Cardiac muscle cell (in vitro differentiated cells and primary cell): ENCODE results near the gene LIPG. TPM values are rescaled to one million over a fixed set of nuclear protein-coding genes. Genes with fewer than 3 reads are reported as not detected.

Experiments used
- DNase-seq, 2 donors: peaks; one replicate each; pipeline versions ENCODE4 v3.0.0 to v3.0.0-alpha.2; 2010 to 2017; ENCODE audit warnings: low read depth in 1 of 2, low spot score in 1 of 2
- H3K27ac ChIP-seq: fragments of 200-600 bp; sonication (generic); 2 replicates; pipeline ENCODE4 v1.5.1; 2016
- H3K27me3 ChIP-seq: fragments of 200-600 bp; sonication (generic); 2 replicates; pipeline ENCODE4 v1.6.0; 2016; ENCODE audit warnings: control low read depth
- H3K36me3 ChIP-seq: fragments of 200-600 bp; sonication (generic); 2 replicates; pipeline ENCODE4 v1.5.1; 2016; ENCODE audit warnings: control low read depth
- H3K4me1 ChIP-seq: fragments of 200-600 bp; sonication (generic); 2 replicates; pipeline ENCODE4 v1.8.1; 2017; ENCODE audit warnings: low read depth, mild to moderate bottlenecking, mixed run types
- H3K4me3 ChIP-seq: fragments of 200-600 bp; sonication (generic); 2 replicates; pipeline ENCODE4 v1.5.1; 2016; ENCODE audit warnings: mild to moderate bottlenecking
- H3K9me3 ChIP-seq: fragments of 200-600 bp; sonication (generic); 2 replicates; pipeline ENCODE4 v1.5.1; 2017; ENCODE audit warnings: low read depth, mild to moderate bottlenecking, control low read depth
- polyA plus RNA-seq: library from polyadenylated mRNA; unstranded; fragments of >200 nt; fragmentation: Nextera tagmentation; extraction: Ambion mirVana; gene quantifications from 2 replicates; pipeline ENCODE4 v1.2.1, GENCODE V29; 2016
- total RNA-seq: library from RNA; depleted of rRNA; stranded (reverse); fragments of >200 nt; gene quantifications from 2 replicates; pipeline ENCODE4 v1.2.3, GENCODE V29; 2016
- TF ChIP-seq, protein P1 (sequence below): IDR thresholded peaks from 2 replicates; pipeline ENCODE4 v1.5.1; 2012; ENCODE audit warnings: low read depth, mild to moderate bottlenecking, low read length

Gene LIPG
- total and polyA plus RNA-seq, 2 experiments from 2014 or later: 1.5 to 2.8 TPM

- no peak overlapping the region for H3K27ac ChIP-seq
- no peaks in the 10 kb centered on the region for H3K9me3 ChIP-seq
- H3K27me3 ChIP-seq: no peaks in the 10 kb centered on the region
- H3K4me1 ChIP-seq: no peaks in the 10 kb centered on the region
- TF ChIP-seq, protein P1, sequence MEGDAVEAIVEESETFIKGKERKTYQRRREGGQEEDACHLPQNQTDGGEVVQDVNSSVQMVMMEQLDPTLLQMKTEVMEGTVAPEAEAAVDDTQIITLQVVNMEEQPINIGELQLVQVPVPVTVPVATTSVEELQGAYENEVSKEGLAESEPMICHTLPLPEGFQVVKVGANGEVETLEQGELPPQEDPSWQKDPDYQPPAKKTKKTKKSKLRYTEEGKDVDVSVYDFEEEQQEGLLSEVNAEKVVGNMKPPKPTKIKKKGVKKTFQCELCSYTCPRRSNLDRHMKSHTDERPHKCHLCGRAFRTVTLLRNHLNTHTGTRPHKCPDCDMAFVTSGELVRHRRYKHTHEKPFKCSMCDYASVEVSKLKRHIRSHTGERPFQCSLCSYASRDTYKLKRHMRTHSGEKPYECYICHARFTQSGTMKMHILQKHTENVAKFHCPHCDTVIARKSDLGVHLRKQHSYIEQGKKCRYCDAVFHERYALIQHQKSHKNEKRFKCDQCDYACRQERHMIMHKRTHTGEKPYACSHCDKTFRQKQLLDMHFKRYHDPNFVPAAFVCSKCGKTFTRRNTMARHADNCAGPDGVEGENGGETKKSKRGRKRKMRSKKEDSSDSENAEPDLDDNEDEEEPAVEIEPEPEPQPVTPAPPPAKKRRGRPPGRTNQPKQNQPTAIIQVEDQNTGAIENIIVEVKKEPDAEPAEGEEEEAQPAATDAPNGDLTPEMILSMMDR: no peak
- no peak for DNase-seq
- no peaks in the 10 kb centered on the region for H3K36me3 ChIP-seq
- H3K4me3 ChIP-seq: no peak overlapping the region
Measured at GRCh38 chr18:49588171-49588570, 26.3 kb downstream of the LIPG start.

- Histone ChIP-seq H3K36me3 (no peaks in the 10 kb centered on the region), H3K4me1 (no peaks in the 10 kb centered on the region), H3K27me3 (no peaks in the 10 kb centered on the region), H3K27ac (no peak overlapping the region), H3K9me3 (no peaks in the 10 kb centered on the region), H3K4me3 (no peak overlapping the region)
- TF ChIP-seq, protein P1: no peak
- DNase-seq: no peak
Measured at GRCh38 chr18:49588971-49589370, 27.1 kb downstream of the LIPG start.

DNA sequence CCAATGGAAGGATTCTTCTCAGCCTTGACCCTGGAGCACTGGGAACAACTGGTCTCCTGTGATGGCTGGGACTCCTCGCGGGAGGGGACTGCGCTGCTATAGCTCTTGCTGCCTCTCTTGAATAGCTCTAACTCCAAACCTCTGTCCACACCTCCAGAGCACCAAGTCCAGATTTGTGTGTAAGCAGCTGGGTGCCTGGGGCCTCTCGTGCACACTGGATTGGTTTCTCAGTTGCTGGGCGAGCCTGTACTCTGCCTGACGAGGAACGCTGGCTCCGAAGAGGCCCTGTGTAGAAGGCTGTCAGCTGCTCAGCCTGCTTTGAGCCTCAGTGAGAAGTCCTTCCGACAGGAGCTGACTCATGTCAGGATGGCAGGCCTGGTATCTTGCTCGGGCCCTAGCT, 28.8 kb downstream of the LIPG start:
- Histone ChIP-seq H3K4me1 (no peaks in the 10 kb centered on the region), H3K36me3 (no peaks in the 10 kb centered on the region), H3K4me3 (no peak overlapping the region), H3K27ac (no peak overlapping the region), H3K27me3 (no peaks in the 10 kb centered on the region), H3K9me3 (no peaks in the 10 kb centered on the region)
- TF ChIP-seq, protein P1: no peak
- no peak for DNase-seq

DNA sequence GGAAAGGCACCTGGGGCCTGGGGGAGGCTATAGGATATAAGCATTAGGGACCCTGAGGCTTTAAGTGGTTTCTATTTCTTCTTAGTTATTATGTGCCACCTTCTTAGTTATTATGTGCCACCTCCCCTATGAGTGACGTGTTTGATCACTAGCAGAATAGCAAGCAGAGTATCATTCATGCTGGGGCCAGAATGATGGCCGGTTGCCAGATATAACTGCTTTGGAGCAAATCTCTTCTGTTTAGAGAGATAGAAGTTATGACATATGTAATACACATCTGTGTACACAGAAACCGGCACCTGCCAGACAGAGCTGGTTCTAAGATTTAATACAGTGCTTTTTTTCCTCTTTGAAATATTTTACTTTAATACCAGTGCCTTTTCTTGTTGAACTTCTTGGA, 29.4 kb downstream of the LIPG start:
- Histone ChIP-seq H3K4me1 (no peaks in the 10 kb centered on the region), H3K4me3 (no peak overlapping the region), H3K9me3 (no peaks in the 10 kb centered on the region), H3K27ac (no peak overlapping the region), H3K36me3 (no peaks in the 10 kb centered on the region), H3K27me3 (no peaks in the 10 kb centered on the region)
- DNase-seq: no peak
- TF ChIP-seq, protein P1: no peak

- H3K27ac ChIP-seq: no peak overlapping the region
- no peak overlapping the region for H3K4me3 ChIP-seq
- H3K9me3 ChIP-seq: no peaks in the 10 kb centered on the region
- H3K27me3 ChIP-seq: no peaks in the 10 kb centered on the region
- H3K4me1 ChIP-seq: no peaks in the 10 kb centered on the region
- TF ChIP-seq, protein P1: no peak
- DNase-seq: no peak
- H3K36me3 ChIP-seq: no peaks in the 10 kb centered on the region
Measured at GRCh38 chr18:49591775-49592174, 29.9 kb downstream of the LIPG start.

DNA sequence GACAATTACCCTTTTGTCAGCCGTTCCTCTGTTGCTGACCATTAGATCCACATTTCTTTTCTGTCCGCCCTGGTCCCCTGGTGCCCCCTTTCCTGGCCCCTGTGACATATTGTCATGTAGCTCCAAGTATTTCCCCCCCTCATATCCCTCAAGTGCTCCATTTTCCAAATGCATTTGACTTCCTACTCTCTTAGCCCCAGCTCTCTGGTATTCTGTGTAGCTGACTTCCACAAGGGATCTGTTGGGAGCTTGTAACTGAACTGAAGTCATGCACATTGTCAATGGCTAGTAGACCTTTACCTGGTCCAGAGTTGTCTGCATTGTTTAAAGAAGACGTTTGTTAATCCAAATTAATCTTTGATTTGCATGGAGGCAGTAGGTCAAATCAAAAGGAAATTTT, 34.8 kb downstream of the LIPG start:
- TF ChIP-seq, protein P1: no peak
- no peaks in the 10 kb centered on the region for H3K4me1 ChIP-seq
- no peaks in the 10 kb centered on the region for H3K27me3 ChIP-seq
- H3K9me3 ChIP-seq: no peaks in the 10 kb centered on the region
- no peak overlapping the region for H3K27ac ChIP-seq
- H3K4me3 ChIP-seq: no peak overlapping the region
- no peak for DNase-seq
- H3K36me3 ChIP-seq: no peaks in the 10 kb centered on the region
